OCI-LY7 (cell line): Measurements from ENCODE around the gene ELOB.

Experiments
- EZH2phosphoT487 ChIP-seq: fragments of 200-600 bp; sonication (generic); IDR thresholded peaks from 2 replicates; pipeline ENCODE4 v1.6.1; 2018; ENCODE audit warnings: low read depth, borderline replicate concordance, mild to moderate bottlenecking, mixed run types, antibody characterized with exemption, low read length, moderate library complexity, mixed read lengths
- TF ChIP-seq, protein P1 (sequence below): fragments of 200-600 bp; sonication (generic); conservative IDR thresholded peaks from 2 replicates; pipeline ENCODE4 v1.5.1; 2014; ENCODE audit warnings: mild to moderate bottlenecking, antibody characterized with exemption, low read length, moderate library complexity, mixed read lengths

- TF ChIP-seq, protein P1, sequence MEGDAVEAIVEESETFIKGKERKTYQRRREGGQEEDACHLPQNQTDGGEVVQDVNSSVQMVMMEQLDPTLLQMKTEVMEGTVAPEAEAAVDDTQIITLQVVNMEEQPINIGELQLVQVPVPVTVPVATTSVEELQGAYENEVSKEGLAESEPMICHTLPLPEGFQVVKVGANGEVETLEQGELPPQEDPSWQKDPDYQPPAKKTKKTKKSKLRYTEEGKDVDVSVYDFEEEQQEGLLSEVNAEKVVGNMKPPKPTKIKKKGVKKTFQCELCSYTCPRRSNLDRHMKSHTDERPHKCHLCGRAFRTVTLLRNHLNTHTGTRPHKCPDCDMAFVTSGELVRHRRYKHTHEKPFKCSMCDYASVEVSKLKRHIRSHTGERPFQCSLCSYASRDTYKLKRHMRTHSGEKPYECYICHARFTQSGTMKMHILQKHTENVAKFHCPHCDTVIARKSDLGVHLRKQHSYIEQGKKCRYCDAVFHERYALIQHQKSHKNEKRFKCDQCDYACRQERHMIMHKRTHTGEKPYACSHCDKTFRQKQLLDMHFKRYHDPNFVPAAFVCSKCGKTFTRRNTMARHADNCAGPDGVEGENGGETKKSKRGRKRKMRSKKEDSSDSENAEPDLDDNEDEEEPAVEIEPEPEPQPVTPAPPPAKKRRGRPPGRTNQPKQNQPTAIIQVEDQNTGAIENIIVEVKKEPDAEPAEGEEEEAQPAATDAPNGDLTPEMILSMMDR: no peak
- no peak for TF ChIP-seq EZH2phosphoT487
Observed at GRCh38 chr16:2763173-2763572, 13.9 kb downstream of the ELOB start.
